NCI-H187 treated with DMSO at 0.1 percent for 48 hours (cell line): Measurements from ENCODE around the gene MYH9.

Experiments used
- DNase-seq: peaks from one replicate; lab custom pipeline; 2025; lab: John Stamatoyannopoulos, UW

Gene MYH9

DNA sequence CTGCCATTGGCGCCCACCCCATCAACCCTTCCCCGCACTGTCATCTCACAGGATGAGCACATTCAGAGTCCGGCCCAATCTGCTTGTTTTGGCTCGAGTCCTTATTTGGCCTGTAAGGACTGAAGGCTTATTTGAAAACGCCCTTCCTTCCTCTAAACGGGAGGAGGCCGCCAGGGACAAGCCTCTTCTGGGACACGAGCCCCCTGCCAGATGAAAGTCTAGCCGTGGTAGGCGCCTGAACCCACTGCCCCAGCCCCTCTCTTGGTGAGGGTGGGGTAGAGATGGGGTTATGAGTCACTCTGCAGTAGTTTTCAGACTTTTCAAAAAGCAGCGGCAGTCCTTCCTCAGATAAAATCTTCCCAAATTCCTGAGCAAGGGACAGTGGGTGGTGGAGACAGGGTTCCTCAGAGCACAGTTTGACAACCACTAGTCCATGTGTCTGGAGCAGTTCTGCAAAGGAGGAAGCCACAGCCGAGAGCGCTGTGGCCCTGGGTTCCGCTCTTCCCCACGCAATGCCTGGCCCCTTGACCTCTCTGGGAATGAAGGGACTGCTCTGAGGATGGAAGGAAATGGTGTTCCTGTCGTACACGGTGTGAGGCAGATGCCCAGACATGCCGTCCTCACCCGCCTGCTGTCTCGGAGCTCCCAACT is 57.0 kb downstream of the MYH9 start:
- DNase-seq = no peak

DNA sequence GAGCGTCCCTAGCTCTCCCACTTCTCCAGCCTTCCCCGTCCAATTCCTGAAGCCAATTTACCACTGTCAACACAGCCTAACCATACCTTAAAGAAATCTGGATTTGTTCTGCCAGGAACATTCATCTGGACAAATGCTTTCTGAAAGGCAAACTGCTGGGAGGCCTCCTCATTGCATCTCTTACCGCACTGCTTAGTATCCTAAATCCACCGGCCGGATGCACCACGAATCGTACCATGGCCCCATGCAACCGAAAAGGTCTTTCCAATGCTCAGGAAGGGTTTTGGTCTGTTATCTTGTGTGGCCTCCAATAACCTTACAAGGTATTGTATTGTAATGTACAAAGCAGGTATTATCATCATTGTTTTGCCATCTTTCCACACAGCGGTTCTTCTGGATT is 57.6 kb downstream of the MYH9 start:
- DNase-seq = no peak

DNA sequence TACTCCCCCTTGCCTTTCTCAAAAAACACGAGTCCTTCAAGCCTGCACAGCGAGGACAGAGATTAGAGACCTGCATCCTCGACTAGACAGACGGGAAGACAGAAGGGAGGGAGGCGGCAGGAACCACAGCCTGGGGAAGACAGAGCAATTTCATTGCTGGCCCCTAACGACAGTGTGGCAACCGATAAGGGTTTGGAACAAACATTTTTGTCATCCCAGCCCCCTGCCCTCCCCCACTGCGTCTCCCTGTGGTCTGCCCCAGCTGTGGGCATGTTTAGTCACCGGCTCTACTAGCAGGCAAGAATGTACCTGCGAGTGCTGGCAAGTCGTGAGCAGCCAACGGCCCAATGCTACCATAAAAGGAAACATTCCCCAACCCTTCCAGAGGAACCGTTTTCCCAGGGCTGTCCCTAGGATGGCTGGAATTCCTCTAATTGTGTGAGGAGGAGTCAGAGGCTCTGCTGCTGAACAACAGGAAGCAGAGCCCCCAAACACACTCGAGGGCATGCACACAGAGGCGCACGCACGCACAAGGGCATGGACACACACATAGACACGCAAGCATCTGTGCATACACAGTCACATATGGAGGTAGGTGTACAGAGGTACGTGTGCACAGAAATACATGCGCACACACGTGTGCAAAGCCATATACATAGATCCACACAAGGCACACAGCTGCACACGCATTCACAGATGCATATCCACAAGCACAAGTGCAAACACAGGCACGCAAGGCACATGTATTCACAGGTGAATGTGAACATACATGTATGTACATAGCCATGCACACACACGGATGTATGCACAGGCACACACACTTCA is 58.3 kb downstream of the MYH9 start:
- no peak for DNase-seq

DNA sequence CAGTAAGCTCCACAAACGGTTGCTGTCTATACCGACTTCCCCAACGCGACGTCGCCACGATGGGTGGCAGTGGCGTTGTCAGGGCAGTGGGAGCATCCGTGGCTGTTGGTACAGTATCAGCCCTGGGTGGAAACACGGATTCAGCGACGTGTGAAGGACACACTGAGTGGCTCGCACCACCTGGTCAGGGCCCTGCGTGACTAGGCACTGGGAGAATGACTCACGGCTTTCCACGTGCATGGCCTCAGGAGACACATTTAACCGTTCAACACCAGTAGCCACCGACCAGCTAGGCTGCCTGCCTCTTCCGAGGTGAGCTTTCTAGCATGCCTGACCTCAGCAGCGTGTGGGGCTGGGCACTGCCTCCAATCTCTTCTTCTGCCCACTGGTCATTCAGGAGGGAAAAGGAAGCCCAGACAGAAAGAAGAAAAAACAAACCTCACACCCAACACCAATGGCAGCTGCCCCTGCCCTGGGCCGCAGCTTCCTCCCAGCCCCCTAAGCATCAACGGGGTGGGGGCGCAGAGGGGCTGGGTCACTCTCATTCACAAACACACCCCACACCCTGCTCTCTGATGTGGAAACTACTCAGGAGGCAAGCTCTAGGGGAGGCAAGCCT is 59.0 kb downstream of the MYH9 start:
- no peak for DNase-seq

DNA sequence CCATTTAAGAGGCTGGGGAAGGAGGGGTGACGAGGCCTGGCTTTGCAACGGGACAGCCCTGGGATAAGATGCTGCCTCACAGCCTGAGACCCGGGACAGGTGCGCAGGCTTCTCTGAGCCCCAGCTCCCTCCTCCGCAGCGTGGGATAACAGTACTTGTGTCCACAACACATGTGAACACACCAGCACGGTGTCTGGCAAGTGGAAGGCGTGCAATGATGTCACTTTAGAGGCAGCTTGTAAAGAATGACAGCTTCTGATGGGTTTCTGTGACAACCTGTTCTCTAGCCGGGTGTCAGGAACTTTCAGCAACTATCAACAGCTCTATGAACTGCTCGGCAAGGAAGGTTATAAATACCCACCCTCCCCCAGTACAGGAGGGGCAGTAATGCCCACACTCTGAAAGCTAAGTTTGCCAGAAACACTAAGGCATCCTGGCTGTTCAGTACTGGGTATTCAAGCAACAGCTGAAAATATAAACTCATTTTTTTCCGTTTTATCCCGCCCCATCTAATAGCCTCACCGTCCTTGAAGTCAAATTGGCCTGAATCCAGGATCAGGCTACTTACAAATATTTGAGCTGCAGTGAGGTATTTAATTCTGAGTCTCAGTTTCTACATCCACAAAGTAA is 59.7 kb downstream of the MYH9 start:
- DNase-seq = no peak

DNA sequence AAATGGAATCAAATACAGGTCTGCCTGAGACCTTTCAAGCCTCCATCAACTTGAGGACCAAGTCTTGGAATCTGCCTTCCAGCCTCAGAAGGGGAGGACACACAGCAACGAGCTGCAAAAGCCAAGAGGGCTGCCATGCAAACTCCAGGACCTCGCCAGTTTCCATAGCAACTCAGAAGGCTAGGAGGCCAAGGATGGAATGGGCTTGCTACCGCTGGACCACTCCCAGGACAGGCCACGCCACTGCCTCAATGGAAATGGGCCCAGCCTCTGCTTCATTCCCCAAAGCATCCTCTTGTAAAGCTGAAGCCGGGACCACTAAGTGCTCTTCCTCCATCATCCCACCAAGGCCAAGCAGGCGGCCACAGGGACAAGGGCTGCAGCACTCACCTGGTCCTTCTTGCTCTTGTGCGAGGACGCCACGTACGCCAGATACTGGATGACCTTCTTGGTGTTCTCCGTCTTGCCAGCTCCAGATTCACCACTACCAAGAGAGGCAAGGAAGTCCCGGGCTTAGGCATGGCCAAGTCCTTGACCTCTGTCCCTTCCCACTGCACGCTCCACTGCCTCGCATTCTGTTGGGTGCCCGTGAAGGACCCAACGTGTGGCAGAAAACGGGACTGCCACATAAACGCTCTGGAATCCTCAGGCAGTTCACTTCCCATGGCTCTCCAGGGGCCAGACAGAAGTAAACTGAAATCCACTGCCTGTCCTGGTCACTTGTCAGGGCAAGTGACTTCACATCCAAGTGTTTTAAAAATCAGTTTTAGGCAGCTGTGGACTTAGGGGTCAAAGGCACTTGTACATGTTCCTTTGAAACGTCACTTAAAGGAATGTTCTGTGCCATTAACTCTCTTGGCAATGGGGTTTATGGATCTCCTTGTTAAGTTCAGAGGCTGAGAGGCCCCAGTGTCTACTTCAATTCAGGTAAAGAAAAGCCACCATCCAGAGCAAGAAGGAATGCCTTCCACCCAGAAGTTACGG is 61.3 kb downstream of the MYH9 start:
- no peak for DNase-seq

DNA sequence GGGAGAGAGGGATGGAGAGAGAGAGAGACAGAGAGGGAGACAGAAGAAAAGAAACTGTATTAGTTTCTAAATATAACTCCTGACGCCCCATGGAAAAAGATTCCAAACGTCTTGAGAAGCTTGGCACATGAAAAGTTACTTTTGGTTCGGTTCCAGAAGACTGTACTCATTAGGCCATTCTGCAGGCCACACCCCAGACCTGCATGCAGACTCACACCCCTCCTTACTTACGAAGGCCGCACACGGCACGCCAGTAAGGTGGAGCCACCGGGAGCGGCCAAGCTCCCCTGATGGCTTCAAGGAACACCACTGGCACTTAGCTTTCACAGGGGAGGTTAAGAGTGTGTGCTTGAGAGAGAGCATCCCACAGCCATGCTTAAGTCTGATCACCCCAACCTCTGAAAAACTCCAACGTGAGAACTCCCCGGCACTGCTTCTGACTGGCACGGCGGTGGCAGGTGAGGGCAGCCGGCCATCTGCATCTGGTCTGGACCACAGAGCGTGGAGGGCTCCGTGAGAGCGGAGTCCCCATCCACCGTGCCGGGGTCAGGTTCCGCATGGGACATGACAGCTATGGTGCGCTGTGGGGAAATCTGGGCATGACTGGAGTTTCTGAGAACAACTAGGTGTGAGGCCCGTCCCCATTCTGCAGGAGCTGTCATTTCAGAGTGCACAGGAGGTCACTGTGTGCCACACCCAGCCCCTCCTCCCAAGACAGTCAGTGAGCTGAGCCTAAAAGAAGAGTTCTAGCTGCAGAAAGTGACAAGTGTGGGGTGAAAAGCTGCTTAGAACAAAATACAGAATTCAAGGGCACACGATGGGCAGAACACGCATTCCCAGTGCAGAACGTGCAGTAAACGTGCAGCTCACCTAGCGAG is 62.4 kb downstream of the MYH9 start:
- no peak for DNase-seq

DNA sequence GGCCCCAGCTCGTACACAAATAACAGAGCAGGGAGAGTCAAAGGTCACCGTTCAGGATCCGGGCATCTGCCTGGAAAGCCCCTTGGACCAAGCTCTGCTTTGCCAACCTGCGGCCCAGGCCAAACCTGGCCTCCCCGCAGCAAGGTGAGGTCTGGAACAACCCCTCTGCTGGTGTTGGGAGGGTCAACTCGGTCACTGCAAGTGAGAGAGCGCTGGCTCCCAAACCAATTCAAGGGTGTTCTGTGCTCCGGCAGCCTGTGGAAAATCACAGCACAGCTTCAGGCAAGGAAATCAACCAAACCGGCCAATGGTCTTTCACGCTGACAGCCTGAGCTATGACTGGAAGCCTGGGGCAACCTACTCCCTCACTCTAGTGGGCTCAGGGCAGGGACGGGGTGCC is 63.4 kb downstream of the MYH9 start:
- DNase-seq = no peak

DNA sequence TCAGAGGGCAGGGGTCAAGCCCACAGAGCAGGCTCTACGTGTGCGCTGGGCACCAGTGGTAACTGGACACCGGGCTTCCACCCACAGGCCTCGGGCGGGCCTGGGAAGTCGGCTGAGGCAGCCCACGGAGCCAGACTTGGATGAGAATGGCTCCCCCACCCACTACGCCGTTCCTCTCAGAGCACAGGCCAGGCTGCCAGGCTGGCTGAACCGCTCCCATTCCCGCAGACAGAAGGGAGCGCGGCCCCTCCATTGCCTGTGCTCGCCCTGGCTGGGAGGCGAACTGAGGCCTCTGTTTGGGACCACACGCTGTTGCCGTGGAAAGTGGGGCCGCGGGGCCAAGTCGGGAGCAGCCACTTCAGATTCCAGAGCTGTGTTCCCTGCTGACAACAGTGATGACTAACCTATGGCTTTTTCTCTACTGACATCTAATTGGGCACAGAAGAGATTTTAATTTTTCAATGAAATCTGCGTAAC is 63.9 kb downstream of the MYH9 start:
- no peak for DNase-seq

DNA sequence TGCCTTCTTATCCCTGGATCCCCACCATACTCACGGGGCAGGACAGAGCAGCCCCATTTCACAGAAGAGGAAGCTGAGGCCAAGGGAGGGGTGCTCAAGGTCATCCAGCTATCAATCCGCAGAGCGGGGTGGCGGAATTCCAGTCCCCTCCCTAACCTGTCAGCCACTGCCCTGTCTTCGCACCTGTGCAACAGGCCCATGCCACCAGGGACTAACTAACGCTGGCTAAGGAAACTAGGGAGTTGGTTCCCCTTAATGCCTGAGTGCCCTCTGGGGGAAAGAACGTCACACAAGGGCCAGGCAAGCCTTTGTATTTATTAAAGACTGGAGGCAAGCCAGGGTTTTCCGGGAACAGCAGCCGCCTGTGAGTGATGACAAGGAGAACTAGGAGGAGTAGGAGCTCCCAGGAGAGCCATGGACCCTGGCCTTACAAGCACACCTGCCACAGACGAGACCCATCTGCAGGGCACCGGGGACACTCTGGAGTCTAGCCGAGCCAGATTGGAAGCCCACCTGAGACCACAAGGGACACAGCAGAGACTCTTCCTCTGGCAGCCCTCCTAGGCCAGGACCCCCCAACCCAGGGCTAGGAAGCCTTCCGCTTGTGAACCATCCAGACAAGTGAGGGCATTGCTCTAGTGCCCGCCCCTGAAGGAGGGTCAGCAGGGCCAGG is 64.4 kb downstream of the MYH9 start:
- DNase-seq = no peak

DNA sequence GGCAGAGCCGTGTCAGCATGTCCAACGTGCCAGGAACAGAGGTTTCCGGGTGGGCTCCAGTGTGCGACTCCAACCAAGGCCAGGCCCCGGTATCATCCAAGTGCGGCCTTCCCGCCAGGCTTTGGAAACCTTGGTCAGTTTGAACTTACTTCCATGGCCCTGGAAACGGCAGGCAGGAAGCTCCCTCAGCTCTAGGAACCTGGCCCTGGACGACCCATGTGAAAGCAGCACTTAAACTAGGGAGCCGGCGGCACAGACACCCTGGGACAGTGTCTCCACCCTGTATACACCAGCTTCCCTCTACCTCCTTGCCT is 65.2 kb downstream of the MYH9 start:
- no peak for DNase-seq

DNA sequence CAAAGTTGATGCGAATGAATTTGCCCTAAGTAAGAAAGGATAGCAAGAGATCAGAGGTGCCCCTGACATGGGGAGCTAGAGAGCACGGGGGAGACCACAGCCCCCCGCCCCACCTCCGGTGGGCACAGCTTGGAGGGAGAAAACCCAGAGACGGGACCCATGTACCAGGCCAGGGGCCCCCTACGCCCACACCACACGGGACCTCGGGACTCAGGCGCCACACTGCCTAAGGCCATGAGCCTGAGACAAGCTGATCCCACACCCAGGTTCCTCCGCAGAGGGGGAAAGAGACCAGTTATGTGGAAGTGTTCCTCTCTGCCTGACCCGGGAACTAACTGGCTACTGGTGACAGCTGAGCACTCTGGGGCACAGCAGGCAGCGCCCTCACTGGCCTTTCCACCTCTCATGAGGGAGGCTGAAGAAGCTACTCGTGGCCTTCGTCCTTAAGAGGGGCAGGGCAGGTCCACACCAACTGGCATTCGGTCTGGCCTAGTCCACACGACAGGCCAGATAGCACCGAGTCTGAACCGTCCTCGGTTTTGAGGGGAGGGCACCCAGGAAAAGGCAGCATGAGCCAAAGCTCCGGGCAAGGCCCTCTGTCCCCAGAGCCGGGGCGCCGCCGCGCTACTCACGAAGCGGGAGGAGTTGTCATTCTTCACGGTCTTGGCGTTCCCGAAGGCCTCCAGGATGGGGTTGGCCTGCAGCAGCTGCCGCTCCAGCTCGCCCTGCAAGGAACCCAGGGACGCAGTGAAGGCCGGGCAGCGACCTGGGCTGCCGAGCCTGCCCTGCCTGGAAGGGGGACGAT is 65.8 kb downstream of the MYH9 start:
- no peak for DNase-seq

DNA sequence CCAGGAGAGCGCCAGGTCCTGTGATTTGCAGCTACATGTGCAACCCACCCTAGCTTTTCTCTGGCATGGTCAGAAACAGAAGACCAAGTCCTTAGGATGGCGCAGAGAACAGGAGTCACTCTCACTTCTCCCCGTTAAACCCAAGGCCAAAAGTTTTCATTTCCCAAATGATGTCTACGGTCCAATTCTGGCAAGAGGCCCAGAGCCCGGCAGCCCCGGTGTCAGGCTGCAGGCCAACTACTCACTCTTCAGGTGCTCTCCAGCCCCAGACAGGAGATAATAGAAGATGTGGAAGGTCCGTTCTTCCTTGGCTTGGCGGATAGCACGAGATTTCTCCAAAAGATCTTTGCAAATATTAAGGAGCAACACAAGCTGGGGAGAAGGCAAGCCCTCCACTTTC is 67.2 kb downstream of the MYH9 start:
- no peak for DNase-seq

DNA sequence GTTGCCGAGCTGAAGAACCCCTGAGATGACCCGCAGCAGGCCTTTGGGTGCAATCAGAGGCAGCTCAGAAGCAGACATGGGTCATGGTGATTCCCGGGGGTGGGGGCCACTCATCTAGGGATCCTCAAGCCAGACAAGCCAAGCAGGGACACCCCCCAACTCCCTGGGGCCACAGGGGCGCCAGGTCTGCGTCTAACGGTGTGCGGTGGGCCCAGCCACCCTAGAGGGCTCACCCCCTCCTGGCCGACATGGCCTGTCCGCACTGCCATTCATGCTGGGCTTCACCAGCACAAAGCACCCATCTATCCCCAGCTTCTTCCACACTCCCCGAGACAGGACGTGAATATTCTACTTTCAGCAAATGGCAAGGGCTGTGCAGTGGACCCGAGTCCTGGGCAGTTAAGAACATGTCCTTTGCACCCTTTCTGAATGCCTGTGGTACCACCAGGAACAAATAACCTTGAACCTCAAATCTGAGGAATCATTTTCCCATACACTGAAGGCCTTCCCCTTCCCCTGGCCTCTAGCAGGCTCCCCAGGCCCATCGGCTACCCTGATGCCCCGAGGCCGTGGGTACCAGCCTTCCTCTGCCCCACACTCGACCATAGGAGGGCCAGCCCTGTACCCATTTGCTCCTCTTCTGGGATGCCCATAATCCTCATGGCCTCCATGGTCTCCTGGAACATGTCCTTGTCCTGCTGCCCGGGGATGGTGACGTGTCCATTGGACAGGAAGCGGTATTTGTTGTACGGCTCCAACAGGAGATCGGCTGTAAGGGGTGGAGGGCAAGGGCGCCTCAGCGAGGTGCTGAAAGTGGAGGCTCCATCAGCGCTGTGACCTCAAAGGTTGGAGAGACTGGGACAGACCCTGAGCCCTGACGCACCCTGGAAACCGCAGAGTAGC is 67.9 kb downstream of the MYH9 start:
- DNase-seq = no peak

DNA sequence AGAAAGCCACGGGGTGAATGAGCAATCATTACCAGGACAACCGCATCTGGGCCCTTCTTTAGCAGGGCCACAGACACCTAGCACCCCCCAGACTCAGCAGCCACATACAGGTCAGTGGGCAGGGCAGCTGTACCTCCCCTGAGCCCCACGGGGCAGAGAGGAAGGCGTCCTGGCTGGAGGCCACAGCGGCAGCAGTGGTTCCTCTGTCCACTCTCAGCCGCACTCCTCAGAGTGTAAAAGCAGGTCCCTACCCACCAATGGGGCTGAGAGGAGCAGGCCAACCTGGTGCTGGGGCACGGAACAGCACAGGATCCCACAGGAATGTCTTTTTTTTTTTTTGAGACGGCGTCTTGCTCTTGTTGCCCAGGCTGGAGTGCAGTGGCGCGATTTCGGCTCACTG is 69.3 kb downstream of the MYH9 start:
- no peak for DNase-seq

DNA sequence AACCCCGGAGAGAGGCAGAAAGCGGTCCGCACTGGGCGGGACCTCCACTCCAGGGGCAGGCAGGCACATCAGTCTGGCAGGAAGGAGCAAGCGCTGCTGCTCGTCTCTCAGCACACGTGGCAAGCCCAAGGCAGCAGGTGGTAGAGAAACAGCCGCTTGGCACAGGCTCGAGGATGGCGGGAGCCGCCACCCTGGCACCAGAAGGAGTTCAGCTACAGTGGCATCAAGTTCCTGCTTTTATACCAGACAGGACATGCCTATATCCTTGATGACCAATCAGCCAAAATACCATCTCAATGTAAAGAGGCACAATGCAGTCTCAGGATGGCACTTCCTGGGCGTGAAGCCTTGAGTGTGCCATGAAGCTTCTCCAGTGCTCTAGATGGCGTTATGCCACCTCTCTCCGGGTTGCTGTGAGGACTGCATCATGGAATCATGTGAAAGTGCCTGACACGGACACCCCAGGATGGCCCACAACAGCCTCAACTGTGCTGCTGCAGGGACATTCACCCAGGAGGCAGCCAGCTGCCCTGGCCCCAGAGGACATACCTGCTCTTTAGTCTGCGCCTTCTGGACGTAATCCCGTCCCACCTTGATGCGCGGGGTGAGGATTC is 70.0 kb downstream of the MYH9 start:
- DNase-seq = no peak

DNA sequence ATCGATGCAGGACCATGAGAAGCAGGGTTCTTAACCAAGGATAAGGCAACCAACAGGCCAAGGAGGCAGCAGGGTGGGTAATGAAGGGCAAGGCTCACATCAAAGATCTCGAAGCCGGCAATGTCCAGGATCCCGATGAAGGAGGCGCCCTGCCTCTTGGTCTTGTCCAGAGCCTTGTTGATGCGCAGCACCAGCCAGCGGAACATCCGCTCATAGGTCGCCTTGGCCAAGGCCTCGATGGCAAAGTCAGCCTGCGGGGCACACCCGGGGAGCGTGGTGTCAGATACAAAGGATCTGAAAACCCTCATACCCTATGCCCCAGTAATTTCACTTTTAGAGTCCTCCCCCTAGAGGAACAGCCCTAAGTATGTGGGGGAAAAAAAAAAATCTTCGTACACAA is 71.3 kb downstream of the MYH9 start:
- no peak for DNase-seq

DNA sequence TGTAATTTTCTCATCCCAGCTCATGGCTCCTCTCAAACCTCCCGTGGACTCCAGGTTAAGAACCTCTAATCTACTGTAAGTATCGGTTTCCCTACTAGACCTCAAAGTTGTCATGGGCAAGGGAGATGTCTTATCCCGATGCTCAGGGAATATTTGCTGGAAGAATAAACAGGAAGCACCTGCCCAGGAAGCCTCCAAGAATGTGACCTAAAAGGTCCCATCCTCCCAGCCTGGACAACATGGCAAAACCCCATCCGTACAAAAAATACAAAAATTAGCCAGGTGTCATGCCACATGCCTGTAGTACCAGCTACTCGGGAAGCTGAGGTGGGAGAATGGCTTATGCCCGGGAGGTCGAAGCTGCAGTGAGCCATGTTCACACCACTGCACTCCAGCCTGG is 72.4 kb downstream of the MYH9 start:
- no peak for DNase-seq
